Gastroesophageal sphincter (tissue), 3 donors: ENCODE measurements around the gene HOMER1.

Source experiments
- EP300 ChIP-seq: sonication (generic); formaldehyde crosslinking; IDR thresholded peaks from one replicate; pipeline ENCODE4 v1.6.1; 2017; ENCODE audit warnings: antibody characterized with exemption, mild to moderate bottlenecking
- POLR2A ChIP-seq, 2 donors: fragments of 450-650 bp; IDR thresholded peaks; one replicate each; pipeline ENCODE4 v1.6.1; 2017; ENCODE audit warnings: antibody characterized with exemption in 2 of 2, mild to moderate bottlenecking in 2 of 2, moderate library complexity in 1 of 2
- POLR2AphosphoS5 ChIP-seq: sonication (generic); formaldehyde crosslinking; IDR thresholded peaks from one replicate; pipeline ENCODE4 v1.6.1; 2017; ENCODE audit warnings: antibody characterized with exemption
- TF ChIP-seq, protein P1 (sequence below), 4 experiments: fragments of 200-600 bp in 2 of 4; fragments of 450-650 bp in 2 of 4; sonication (generic) in 1 of 4; IDR thresholded peaks; one replicate each; pipeline ENCODE4 v1.5.1; 2017 to 2019; ENCODE audit warnings: antibody characterized with exemption in 4 of 4, mild to moderate bottlenecking in 2 of 4, moderate library complexity in 2 of 4

DNA sequence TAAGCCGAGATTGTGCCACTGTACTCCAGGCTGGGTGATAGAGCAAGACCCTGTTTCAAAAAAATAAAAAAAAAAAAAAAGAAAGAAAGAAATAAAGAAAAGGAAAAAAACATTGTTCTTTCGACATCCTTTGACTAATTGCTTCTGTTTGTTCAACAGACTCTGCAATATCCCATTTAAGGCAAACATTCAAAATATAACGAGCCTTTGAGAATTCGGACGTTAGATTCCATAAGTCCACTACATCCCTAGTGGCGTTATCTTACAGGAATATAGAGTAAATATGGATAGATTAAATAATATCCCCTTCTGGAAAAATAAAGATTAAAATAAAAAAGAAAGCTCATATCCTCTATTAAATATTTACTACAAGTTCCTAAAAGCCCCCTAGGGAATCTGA lies 27.0 kb upstream of the HOMER1 start:
- TF ChIP-seq POLR2A (IDR thresholded peaks at IDR 0.05) (no peak), POLR2AphosphoS5 (no peak), EP300 (no peak)
- TF ChIP-seq, protein P1, sequence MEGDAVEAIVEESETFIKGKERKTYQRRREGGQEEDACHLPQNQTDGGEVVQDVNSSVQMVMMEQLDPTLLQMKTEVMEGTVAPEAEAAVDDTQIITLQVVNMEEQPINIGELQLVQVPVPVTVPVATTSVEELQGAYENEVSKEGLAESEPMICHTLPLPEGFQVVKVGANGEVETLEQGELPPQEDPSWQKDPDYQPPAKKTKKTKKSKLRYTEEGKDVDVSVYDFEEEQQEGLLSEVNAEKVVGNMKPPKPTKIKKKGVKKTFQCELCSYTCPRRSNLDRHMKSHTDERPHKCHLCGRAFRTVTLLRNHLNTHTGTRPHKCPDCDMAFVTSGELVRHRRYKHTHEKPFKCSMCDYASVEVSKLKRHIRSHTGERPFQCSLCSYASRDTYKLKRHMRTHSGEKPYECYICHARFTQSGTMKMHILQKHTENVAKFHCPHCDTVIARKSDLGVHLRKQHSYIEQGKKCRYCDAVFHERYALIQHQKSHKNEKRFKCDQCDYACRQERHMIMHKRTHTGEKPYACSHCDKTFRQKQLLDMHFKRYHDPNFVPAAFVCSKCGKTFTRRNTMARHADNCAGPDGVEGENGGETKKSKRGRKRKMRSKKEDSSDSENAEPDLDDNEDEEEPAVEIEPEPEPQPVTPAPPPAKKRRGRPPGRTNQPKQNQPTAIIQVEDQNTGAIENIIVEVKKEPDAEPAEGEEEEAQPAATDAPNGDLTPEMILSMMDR (IDR thresholded peaks at IDR 0.05) = no peak
